ENCODE results near the gene UXT. TPM values are rescaled to one million over a fixed set of nuclear protein-coding genes. Genes with fewer than 3 reads are reported as not detected.

The UXT gene
- total RNA-seq, 1 donor from 2014 or later, result 93.7 TPM

- peaks cover 2% of the 10 kb centered on the region for H3K36me3 Mint-ChIP-seq (ENCODE audit: low read depth)
- DNase-seq (ENCODE audit: low read depth, low spot score), result no peak
- no peak within 1 kb of the TSS for H3K27ac Mint-ChIP-seq (ENCODE audit: unreplicated experiment)
- H3K9me3 Mint-ChIP-seq, result no peaks in the 10 kb centered on the region
- no peaks in the 10 kb centered on the region for H3K27me3 Mint-ChIP-seq (ENCODE audit: low read depth)
- TF ChIP-seq CTCF (conservative IDR thresholded peaks at IDR 0.05), result no peak
- H3K4me3 Mint-ChIP-seq, result no peak within 1 kb of the TSS
- no peaks in the 10 kb centered on the region for H3K4me1 Mint-ChIP-seq
These were observed 29.4 kb downstream of the UXT start, which contains the start of gene CFP for GRCh38 chrX:47629419-47630200. TSS of gene CFP (minus strand) at chrX:47629930. CDS start at chrX:47629844, 86 bp downstream.

GRCh38 chrX:47628982-47629381, 30.0 kb downstream of the UXT start:
- peaks cover 3% of the 10 kb centered on the region for H3K4me1 Mint-ChIP-seq
- H3K4me3 Mint-ChIP-seq, result no peak overlapping the region
- peaks cover 2% of the 10 kb centered on the region for H3K36me3 Mint-ChIP-seq (ENCODE audit: low read depth)
- no peaks in the 10 kb centered on the region for H3K27me3 Mint-ChIP-seq (ENCODE audit: low read depth)
- no peak for TF ChIP-seq CTCF (conservative IDR thresholded peaks at IDR 0.05)
- H3K27ac Mint-ChIP-seq (ENCODE audit: unreplicated experiment), result no peak overlapping the region
- DNase-seq (ENCODE audit: low read depth, low spot score), result no peak
- H3K9me3 Mint-ChIP-seq, result no peaks in the 10 kb centered on the region

- no peak for TF ChIP-seq CTCF (conservative IDR thresholded peaks at IDR 0.05)
- H3K4me3 Mint-ChIP-seq, result no peak overlapping the region
- H3K4me1 Mint-ChIP-seq, result peaks cover 11% of the 10 kb centered on the region
- DNase-seq (ENCODE audit: low read depth, low spot score), result no peak
- peaks cover 30% of the 10 kb centered on the region for H3K27me3 Mint-ChIP-seq (ENCODE audit: low read depth)
- no peaks in the 10 kb centered on the region for H3K9me3 Mint-ChIP-seq
- H3K27ac Mint-ChIP-seq (ENCODE audit: unreplicated experiment), result no peak overlapping the region
- H3K36me3 Mint-ChIP-seq (ENCODE audit: low read depth), result peaks cover 2% of the 10 kb centered on the region
These were observed 33.6 kb downstream of the UXT start for GRCh38 chrX:47625365-47625764.

- Mint-ChIP-seq H3K27me3 (ENCODE audit: low read depth) (peaks cover 36% of the 10 kb centered on the region), H3K4me3 (peak overlapping the region; percentile 80), H3K36me3 (ENCODE audit: low read depth) (peaks cover 2% of the 10 kb centered on the region), H3K4me1 (peaks cover 11% of the 10 kb centered on the region), H3K9me3 (no peaks in the 10 kb centered on the region), H3K27ac (ENCODE audit: unreplicated experiment) (no peak overlapping the region)
- no peak for TF ChIP-seq CTCF (conservative IDR thresholded peaks at IDR 0.05)
- peak; percentile 37 for DNase-seq (ENCODE audit: low read depth, low spot score)
These were observed 35.4 kb downstream of the UXT start for GRCh38 chrX:47623540-47624027.

GRCh38 chrX:47621851-47622250, 37.1 kb downstream of the UXT start:
- peaks cover 47% of the 10 kb centered on the region for H3K27me3 Mint-ChIP-seq (ENCODE audit: low read depth)
- peaks cover 2% of the 10 kb centered on the region for H3K36me3 Mint-ChIP-seq (ENCODE audit: low read depth)
- H3K4me1 Mint-ChIP-seq, result peaks cover 11% of the 10 kb centered on the region
- no peak for TF ChIP-seq CTCF (conservative IDR thresholded peaks at IDR 0.05)
- DNase-seq (ENCODE audit: low read depth, low spot score), result no peak
- H3K9me3 Mint-ChIP-seq, result no peaks in the 10 kb centered on the region
- H3K27ac Mint-ChIP-seq (ENCODE audit: unreplicated experiment), result no peak overlapping the region
- H3K4me3 Mint-ChIP-seq, result no peak overlapping the region
